Fibroblast of the aortic adventitia (primary cell): ENCODE results near the gene IMMT. TPM values are rescaled to one million over a fixed set of nuclear protein-coding genes. Genes with fewer than 3 reads are reported as not detected.

Source experiments
- DNase-seq: peaks from one replicate; pipeline ENCODE4 v3.0.0-alpha.2; 2010; ENCODE audit warnings: low read depth
- H3K4me3 ChIP-seq: 2 replicates; pipeline ENCODE4 v1.5.1; 2011; ENCODE audit warnings: low read depth, mild to moderate bottlenecking, control low read depth, low read length, moderate library complexity
- CTCF ChIP-seq: IDR thresholded peaks from 2 replicates; pipeline ENCODE4 v1.5.1; 2011; ENCODE audit warnings: mild to moderate bottlenecking, low read length, control low read depth, inconsistent platforms; ENCODE audit not compliant: insufficient read depth
- total RNA-seq: library from RNA; depleted of rRNA; stranded (reverse); fragments of >200 nt; gene quantifications from 2 replicates; pipeline ENCODE4 v1.2.3, GENCODE V29; 2012; ENCODE audit warnings: low replicate concordance

The IMMT gene
- total RNA-seq, 1 donor: 76.6 TPM

DNA sequence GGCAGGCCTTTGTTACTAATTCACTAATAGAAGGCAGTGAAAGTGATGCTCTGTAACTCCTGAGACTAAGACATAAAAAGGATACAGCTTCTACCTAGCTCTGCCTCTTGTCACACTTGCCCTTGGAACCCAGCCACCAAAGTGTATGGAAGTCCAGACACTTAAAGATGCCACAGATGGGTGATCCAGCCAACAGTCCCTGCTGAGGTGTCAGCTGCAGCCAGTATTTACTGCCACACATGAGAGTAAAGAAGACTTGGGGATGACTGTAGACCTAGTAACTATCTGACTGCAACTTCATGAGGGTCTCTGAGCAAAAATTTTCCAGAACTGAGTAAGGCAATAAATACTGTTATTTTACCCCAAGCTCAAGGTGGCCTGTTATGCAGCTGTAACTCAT, 8.8 kb downstream of the IMMT start:
- no peak overlapping the region for H3K4me3 ChIP-seq
- DNase-seq: no peak
- TF ChIP-seq CTCF: no peak

- DNase-seq: no peak
- no peak for TF ChIP-seq CTCF
- H3K4me3 ChIP-seq: no peak overlapping the region
These were observed 9.6 kb downstream of the IMMT start for GRCh38 chr2:86185517-86186212.

DNA sequence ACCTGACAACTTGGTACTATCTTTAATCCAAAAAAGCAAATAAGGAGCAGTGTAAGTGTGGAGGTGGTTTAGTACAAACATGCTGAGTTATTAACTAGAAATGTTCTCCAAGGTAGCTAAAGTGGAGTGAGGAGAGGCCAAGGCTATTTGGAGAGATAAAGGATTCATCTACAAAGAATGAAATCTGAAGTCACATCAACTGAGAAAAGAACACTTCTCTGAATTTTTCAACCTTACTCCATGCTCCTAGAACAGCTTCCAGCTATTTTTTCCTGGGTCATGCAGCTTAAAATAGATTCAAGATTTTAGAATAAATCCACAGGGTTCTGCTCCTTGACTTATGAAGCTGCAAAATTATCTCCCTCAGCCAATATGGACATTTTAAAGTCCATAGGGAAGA, 18.7 kb downstream of the IMMT start:
- DNase-seq: no peak
- no peak overlapping the region for H3K4me3 ChIP-seq
- TF ChIP-seq CTCF: no peak

DNA sequence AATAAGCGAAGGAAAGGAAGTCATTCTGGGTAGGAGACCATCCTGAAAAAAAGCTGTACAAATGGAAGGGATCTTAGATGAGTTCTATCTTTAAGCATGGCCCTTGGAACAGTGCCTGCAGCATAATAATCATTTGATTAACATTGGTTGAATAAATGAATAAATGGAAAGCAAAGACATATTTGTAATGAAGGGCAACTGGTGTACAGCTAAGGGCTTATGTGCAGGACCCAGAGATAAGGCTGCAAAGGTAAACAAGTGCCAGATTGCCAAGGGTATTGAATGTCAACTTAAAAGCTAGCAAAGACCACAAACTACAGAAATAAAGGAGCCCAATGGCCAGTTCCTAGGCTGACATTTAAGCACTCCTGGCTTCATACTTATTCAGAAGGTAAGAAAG, 19.4 kb downstream of the IMMT start:
- no peak for DNase-seq
- no peak overlapping the region for H3K4me3 ChIP-seq
- TF ChIP-seq CTCF: no peak

DNA sequence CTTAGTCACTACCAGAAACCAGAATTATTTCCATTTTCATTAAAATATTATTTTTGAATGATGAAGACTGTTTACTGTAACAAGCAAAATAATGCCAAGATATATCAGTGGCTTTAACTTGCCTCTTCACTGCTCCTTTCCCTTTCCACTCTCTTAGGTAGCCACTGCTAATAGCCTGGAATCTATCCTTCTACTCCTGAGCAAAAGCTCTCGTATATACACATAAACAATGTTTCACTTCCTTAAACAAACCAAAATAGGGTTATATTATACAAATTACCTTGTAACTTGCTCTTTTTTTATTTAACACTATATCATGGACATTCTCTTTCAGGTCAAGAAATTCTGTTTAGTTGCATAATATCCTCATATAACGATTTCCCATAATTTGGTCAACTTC, 20.8 kb downstream of the IMMT start:
- TF ChIP-seq CTCF: no peak
- no peak for DNase-seq
- H3K4me3 ChIP-seq: no peak overlapping the region

GRCh38 chr2:86172610-86173009, 22.7 kb downstream of the IMMT start:
- no peak overlapping the region for H3K4me3 ChIP-seq
- DNase-seq: no peak
- no peak for TF ChIP-seq CTCF

GRCh38 chr2:86171295-86171694, 24.0 kb downstream of the IMMT start:
- no peak overlapping the region for H3K4me3 ChIP-seq
- no peak for DNase-seq
- TF ChIP-seq CTCF: no peak
